Measurements from ENCODE around the gene PI4KA. TPM values are rescaled to one million over a fixed set of nuclear protein-coding genes. Genes with fewer than 3 reads are reported as not detected.

The PI4KA gene
- total and polyA plus RNA-seq, 2 experiments from 2014 or later, result 17.1 to 38.1 TPM

- TF ChIP-seq ZNF462 (CRISPR knock-in tag; IDR thresholded peaks at IDR 0.05) (no peak), STAT1 (IDR thresholded peaks at IDR 0.05; ENCODE audit: unreplicated experiment) (no peak), CREB1 (CRISPR knock-in tag; IDR thresholded peaks at IDR 0.05; ENCODE audit: low read depth) (no peak)
Observed at GRCh38 chr22:20744456-20744855, 114.2 kb downstream of the PI4KA start (continued).

- H3K27me3 Mint-ChIP-seq (ENCODE audit: insufficient read depth, low read depth, poor library complexity), result no peaks in the 10 kb centered on the region
- no peak overlapping the region for H3K4me2 ChIP-seq
- no peaks in the 10 kb centered on the region for H3K79me2 ChIP-seq (replicated peaks; ENCODE audit: insufficient read depth)
- no peaks in the 10 kb centered on the region for H3K36me3 ChIP-seq (ENCODE audit: insufficient read depth)
- H3K9me2 ChIP-seq (ENCODE audit: insufficient read depth), result no peaks in the 10 kb centered on the region
- no peak overlapping the region for H2AFZ ChIP-seq
- ATAC-seq (no peak), DNase-seq (ENCODE audit: low spot score) (no peak)
- peaks cover 11% of the 10 kb centered on the region for H3K36me3 Mint-ChIP-seq (ENCODE audit: low read depth)
- H3K4me1 Mint-ChIP-seq, result no peaks in the 10 kb centered on the region
- no peak overlapping the region for H3K27ac Mint-ChIP-seq
- H3K4me3 Mint-ChIP-seq, result no peak overlapping the region
- H3K27me3 ChIP-seq (ENCODE audit: insufficient read depth), result no peaks in the 10 kb centered on the region
- H4K20me1 ChIP-seq (replicated peaks; ENCODE audit: insufficient read depth), result no peaks in the 10 kb centered on the region
- peaks cover 3% of the 10 kb centered on the region; the same call in 1 of the 3 replicates for H3K9me3 Mint-ChIP-seq
- H3K4me1 ChIP-seq (ENCODE audit: insufficient read depth), result no peaks in the 10 kb centered on the region
- no peak overlapping the region for H3K4me3 ChIP-seq
- no peaks in the 10 kb centered on the region for H3F3A ChIP-seq (replicated peaks; ENCODE audit: low read depth)
- H3K27ac ChIP-seq (ENCODE audit: low read depth), result no peak overlapping the region
- no peak for TF ChIP-seq STAT1 (IDR thresholded peaks at IDR 0.05; ENCODE audit: unreplicated experiment)
- TF ChIP-seq CTCF (conservative IDR thresholded peaks at IDR 0.05; ENCODE audit: low read depth in 2 of 2), result no peak
- TF ChIP-seq REST (IDR thresholded peaks at IDR 0.05; ENCODE audit: unreplicated experiment), result no peak
- TF ChIP-seq POLR2AphosphoS5 (IDR thresholded peaks at IDR 0.05; ENCODE audit: low read depth), result no peak
- TF ChIP-seq JUNB (IDR thresholded peaks at IDR 0.05; ENCODE audit: unreplicated experiment), result no peak
- TF ChIP-seq ZNF331 (CRISPR knock-in tag; IDR thresholded peaks at IDR 0.05; ENCODE audit: low read depth), result no peak
- TF ChIP-seq ETS1 (IDR thresholded peaks at IDR 0.05), result no peak
Observed at GRCh38 chr22:20742764-20743163, 115.8 kb downstream of the PI4KA start.
